Smooth muscle cell (in vitro differentiated cells): ENCODE results near the gene CADM4. TPM values are rescaled to one million over a fixed set of nuclear protein-coding genes. Genes with fewer than 3 reads are reported as not detected.

Experiments used
- DNase-seq: peaks from one replicate; lab custom pipeline; 2025; ENCODE audit not compliant: unreplicated experiment; lab: John Stamatoyannopoulos, UW
- H2AFZ ChIP-seq: fragments of 200-600 bp; sonication (generic); 2 replicates; pipeline ENCODE4 v1.6.0; 2016; ENCODE audit warnings: antibody characterized with exemption, low read depth, mild to moderate bottlenecking
- H3F3A ChIP-seq: fragments of 200-600 bp; sonication (generic); 2 replicates; pipeline ENCODE4 v1.6.0; 2017; ENCODE audit warnings: antibody characterized with exemption, low read depth
- H3K27ac ChIP-seq: fragments of 200-600 bp; sonication (generic); 2 replicates; pipeline ENCODE4 v1.5.1; 2016; ENCODE audit warnings: low read depth, mild to moderate bottlenecking
- H3K27me3 ChIP-seq: fragments of 200-600 bp; sonication (generic); 2 replicates; pipeline ENCODE4 v1.6.1; 2016; ENCODE audit warnings: low read depth, mild to moderate bottlenecking
- H3K36me3 ChIP-seq: fragments of 200-600 bp; sonication (generic); 2 replicates; pipeline ENCODE4 v1.5.1; 2016; ENCODE audit warnings: low read depth
- H3K4me1 ChIP-seq: fragments of 200-600 bp; sonication (generic); 2 replicates; pipeline ENCODE4 v1.5.1; 2016; ENCODE audit warnings: low read depth
- H3K4me2 ChIP-seq: fragments of 200-600 bp; sonication (generic); 2 replicates; pipeline ENCODE4 v1.6.0; 2016; ENCODE audit warnings: mild to moderate bottlenecking
- H3K4me3 ChIP-seq: fragments of 200-600 bp; sonication (generic); 2 replicates; pipeline ENCODE4 v1.5.1; 2016; ENCODE audit warnings: mild to moderate bottlenecking
- H3K79me2 ChIP-seq: fragments of 200-600 bp; sonication (generic); 2 replicates; pipeline ENCODE4 v1.6.0; 2016; ENCODE audit warnings: low read depth, mild to moderate bottlenecking
- H3K9ac ChIP-seq: fragments of 200-600 bp; sonication (generic); 2 replicates; pipeline ENCODE4 v1.6.0; 2016; ENCODE audit warnings: low read depth
- H3K9me3 ChIP-seq: fragments of 200-600 bp; sonication (generic); replicated peaks from 2 replicates; pipeline ENCODE4 v1.5.1; 2016; ENCODE audit warnings: low read depth
- H4K20me1 ChIP-seq: fragments of 200-600 bp; sonication (generic); 2 replicates; pipeline ENCODE4 v1.6.0; 2016; ENCODE audit warnings: low read depth
- WGBS: methylation state at CpG from one replicate; pipeline ENCODE4 v1.1.7; 2016; ENCODE audit warnings: low lambda C conversion rate; 5-methylcytosine and 5-hydroxymethylcytosine counted together
- polyA plus RNA-seq: library from polyadenylated mRNA; unstranded; fragments of >200 nt; fragmentation: Nextera tagmentation; extraction: Ambion mirVana; gene quantifications from 2 replicates; pipeline ENCODE4 v1.2.1, GENCODE V29; 2016
- total RNA-seq: library from RNA; depleted of rRNA; stranded (reverse); fragments of >200 nt; gene quantifications from 2 replicates; pipeline ENCODE4 v1.2.3, GENCODE V29; 2014
- TF ChIP-seq, protein P1 (sequence below): fragments of 200-600 bp; sonication (generic); IDR thresholded peaks from 2 replicates; pipeline ENCODE4 v1.5.1; 2017; ENCODE audit warnings: borderline replicate concordance, mild to moderate bottlenecking, antibody characterized with exemption; ENCODE audit not compliant: insufficient read depth, poor library complexity, severe bottlenecking

The CADM4 gene
- total and polyA plus RNA-seq, 2 experiments from 2014 or later = 1.9 to 2.4 TPM

DNA sequence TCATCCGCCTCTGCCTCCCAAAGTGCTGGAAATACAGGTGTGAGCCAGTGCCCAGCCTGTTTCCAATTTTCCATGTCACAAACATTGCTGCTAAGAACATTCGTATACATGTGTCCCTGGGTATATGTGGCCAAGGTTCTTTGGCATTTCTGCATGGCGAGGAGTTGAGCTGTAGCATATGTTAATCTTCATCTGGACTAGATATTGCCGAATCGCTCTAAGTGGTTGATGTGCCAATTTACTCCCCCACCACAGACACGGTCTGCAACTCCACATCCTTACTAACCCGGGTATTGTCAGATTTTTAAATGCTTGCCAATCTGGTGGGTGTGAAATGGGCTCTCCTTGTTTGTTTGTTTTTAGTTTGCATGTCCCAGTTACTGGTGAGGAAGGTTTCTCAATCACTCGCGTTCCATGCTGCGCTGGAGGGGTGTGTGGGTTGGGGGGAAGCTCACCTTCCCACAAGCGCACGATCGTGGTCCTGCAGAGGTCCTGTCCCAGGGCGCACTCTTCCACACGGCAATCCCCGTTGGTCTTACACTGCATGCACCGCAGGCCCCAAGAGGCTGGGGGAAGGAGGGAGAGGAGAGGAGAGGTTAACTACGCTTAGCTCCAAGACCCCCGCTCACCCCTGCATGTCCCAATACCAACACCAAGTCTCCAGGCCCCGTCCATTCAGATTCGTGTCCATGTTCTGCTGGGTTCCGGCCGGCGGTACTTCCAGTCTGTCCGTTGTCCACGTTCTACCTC, 27.7 kb upstream of the CADM4 start:
- no peak for DNase-seq
- Histone ChIP-seq H2AFZ (no peak overlapping the region), H3K36me3 (no peaks in the 10 kb centered on the region), H3K4me2 (peak overlapping the region; percentile 88), H3K79me2 (no peaks in the 10 kb centered on the region), H3K27ac (no peak overlapping the region), H3K9me3 (no peaks in the 10 kb centered on the region), H3K4me1 (peaks cover 5% of the 10 kb centered on the region), H3K4me3 (peak overlapping the region; percentile 55), H3K9ac (no peak overlapping the region), H3K27me3 (no peaks in the 10 kb centered on the region), H3F3A (peaks cover 7% of the 10 kb centered on the region), H4K20me1 (peaks cover 31% of the 10 kb centered on the region)
- TF ChIP-seq, protein P1, sequence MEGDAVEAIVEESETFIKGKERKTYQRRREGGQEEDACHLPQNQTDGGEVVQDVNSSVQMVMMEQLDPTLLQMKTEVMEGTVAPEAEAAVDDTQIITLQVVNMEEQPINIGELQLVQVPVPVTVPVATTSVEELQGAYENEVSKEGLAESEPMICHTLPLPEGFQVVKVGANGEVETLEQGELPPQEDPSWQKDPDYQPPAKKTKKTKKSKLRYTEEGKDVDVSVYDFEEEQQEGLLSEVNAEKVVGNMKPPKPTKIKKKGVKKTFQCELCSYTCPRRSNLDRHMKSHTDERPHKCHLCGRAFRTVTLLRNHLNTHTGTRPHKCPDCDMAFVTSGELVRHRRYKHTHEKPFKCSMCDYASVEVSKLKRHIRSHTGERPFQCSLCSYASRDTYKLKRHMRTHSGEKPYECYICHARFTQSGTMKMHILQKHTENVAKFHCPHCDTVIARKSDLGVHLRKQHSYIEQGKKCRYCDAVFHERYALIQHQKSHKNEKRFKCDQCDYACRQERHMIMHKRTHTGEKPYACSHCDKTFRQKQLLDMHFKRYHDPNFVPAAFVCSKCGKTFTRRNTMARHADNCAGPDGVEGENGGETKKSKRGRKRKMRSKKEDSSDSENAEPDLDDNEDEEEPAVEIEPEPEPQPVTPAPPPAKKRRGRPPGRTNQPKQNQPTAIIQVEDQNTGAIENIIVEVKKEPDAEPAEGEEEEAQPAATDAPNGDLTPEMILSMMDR = no peak
- 66% methylated on average over 26 of the region's 26 CpGs for WGBS

DNA sequence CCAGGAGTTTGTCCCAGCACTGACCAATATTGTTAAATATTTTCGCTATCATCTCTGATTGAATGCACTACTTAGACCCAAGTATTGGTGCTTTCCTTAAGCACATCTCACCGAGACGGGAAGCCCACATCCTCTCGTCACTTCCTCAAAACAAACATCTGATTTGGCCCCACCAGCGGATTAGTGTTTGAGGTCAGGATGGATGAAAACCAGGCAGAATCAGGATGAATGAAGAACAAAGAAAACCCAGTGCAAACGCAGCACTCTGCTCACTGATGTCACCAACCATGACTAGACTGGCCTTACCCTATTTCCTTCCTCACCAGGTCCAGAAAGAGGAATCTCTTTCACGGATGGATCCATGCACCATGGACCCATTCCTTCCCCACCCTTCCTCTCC, 24.4 kb upstream of the CADM4 start:
- 83% methylated on average over 7 of the region's 7 CpGs for WGBS
- Histone ChIP-seq H3K27me3 (no peaks in the 10 kb centered on the region), H3F3A (no peaks in the 10 kb centered on the region), H3K4me3 (no peak overlapping the region), H3K4me1 (no peaks in the 10 kb centered on the region), H3K79me2 (no peaks in the 10 kb centered on the region), H3K9me3 (no peaks in the 10 kb centered on the region), H3K4me2 (no peak overlapping the region), H3K9ac (no peak overlapping the region), H3K36me3 (peaks cover 11% of the 10 kb centered on the region), H3K27ac (no peak overlapping the region), H4K20me1 (peaks cover 31% of the 10 kb centered on the region), H2AFZ (no peak overlapping the region)
- DNase-seq = no peak
- TF ChIP-seq, protein P1 = no peak

DNA sequence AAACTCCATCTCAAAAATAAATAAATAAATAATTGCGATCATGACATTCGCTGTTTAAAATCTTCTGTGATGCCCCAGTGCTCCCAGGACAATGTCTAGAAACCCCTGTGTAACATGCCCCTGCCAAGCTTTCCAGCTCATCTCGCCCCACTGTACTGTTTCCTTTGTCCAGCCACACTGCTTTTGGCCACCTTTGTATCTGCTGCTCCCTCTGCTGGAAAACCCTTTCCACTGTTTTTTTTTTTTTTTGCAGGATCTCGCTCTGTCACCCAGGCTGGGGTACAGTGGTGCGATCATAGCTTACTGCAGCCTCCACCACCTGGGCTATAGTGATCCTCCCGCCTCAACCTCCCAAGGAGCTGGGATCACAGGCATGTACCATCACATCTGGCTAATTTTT, 22.8 kb upstream of the CADM4 start:
- DNase-seq = no peak
- 96% methylated on average over 6 of the region's 6 CpGs for WGBS
- Histone ChIP-seq H3K9ac (no peak overlapping the region), H3K36me3 (peaks cover 18% of the 10 kb centered on the region), H4K20me1 (peaks cover 25% of the 10 kb centered on the region), H3K27me3 (no peaks in the 10 kb centered on the region), H3K79me2 (no peaks in the 10 kb centered on the region), H3K4me1 (no peaks in the 10 kb centered on the region), H3K9me3 (no peaks in the 10 kb centered on the region), H3F3A (no peaks in the 10 kb centered on the region), H3K4me3 (no peak overlapping the region), H2AFZ (no peak overlapping the region), H3K27ac (no peak overlapping the region), H3K4me2 (no peak overlapping the region)
- TF ChIP-seq, protein P1 = peak; percentile 27

DNA sequence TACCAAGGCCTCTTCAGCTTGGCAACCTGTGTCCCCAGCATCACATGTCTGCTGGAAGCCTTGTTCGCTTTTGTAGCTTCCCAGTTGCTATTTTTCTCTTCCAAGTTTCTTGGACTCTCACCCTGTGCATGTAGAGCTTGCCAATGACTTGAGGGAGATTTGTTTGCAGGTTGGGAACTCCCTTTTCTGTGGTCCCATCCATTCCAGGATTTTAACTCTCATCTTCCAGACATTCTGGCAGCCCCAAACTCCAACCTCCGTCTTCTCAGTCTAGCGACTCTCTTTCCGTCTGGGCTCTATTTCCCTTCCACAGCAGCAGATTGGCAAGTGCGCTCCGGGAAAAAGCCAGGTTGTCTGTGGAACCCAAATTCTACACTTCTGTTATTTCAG, 21.3 kb upstream of the CADM4 start:
- Histone ChIP-seq H2AFZ (no peak overlapping the region), H4K20me1 (peaks cover 17% of the 10 kb centered on the region), H3K4me2 (no peak overlapping the region), H3K27me3 (no peaks in the 10 kb centered on the region), H3K9me3 (no peaks in the 10 kb centered on the region), H3K79me2 (no peaks in the 10 kb centered on the region), H3K4me1 (no peaks in the 10 kb centered on the region), H3K27ac (no peak overlapping the region), H3K4me3 (no peak overlapping the region), H3K36me3 (peaks cover 18% of the 10 kb centered on the region), H3F3A (no peaks in the 10 kb centered on the region), H3K9ac (no peak overlapping the region)
- DNase-seq = no peak
- WGBS = 98% methylated on average over 6 of the region's 6 CpGs
- TF ChIP-seq, protein P1 = no peak
